HEK293 (cell line): ENCODE measurements around the gene ALDH16A1.

ENCODE experiments used
- CTCF ChIA-PET: fragments of 350-600 bp; formaldehyde crosslinking; extraction: SDS; loops from one replicate; lab custom pipeline; 2021; ENCODE audit warnings: antibody characterized with exemption; lab: Yijun Ruan, JAX
- POLR2A ChIA-PET: fragments of 300-600 bp; formaldehyde crosslinking; extraction: SDS; loops from one replicate; lab custom pipeline; 2020; ENCODE audit warnings: antibody characterized with exemption, inconsistent platforms; lab: Yijun Ruan, JAX
- H3K27ac ChIP-seq: fragments of 200-500 bp; sonication (Bioruptor generic); 2 replicates; pipeline ENCODE4 v1.5.1; 2014; ENCODE audit warnings: low read depth, low read length, control low read depth, inconsistent platforms; ENCODE audit errors: extremely low read depth
- H3K36me3 ChIP-seq, 2 experiments: fragments of 200-500 bp in 1 of 2; sonication (Bioruptor generic) in 1 of 2; 1 replicate in 1 of 2; 2 replicates in 1 of 2; pipeline ENCODE4 v1.5.1; 2014 to 2017; ENCODE audit warnings: inconsistent platforms in 2 of 2, low read length in 2 of 2; ENCODE audit not compliant: control insufficient read depth in 2 of 2, insufficient read depth in 1 of 2
- H3K4me1 ChIP-seq: fragments of 200-500 bp; sonication (Bioruptor generic); 2 replicates; pipeline ENCODE4 v1.5.1; 2014; ENCODE audit warnings: mild to moderate bottlenecking, low read length, inconsistent platforms; ENCODE audit not compliant: control insufficient read depth, insufficient read depth
- H3K4me3 ChIP-seq: 2 replicates; pipeline ENCODE4 v1.5.1; 2011; ENCODE audit warnings: low read depth, mild to moderate bottlenecking, control low read depth, low read length, moderate library complexity
- H3K9me3 ChIP-seq: fragments of 200-500 bp; sonication (Bioruptor generic); 2 replicates; pipeline ENCODE4 v1.5.1; 2014; ENCODE audit warnings: low read depth, low read length, inconsistent platforms; ENCODE audit not compliant: control insufficient read depth, insufficient read depth
- HOXC10 ChIP-seq: sonication (generic); formaldehyde crosslinking; IDR thresholded peaks from 2 replicates; pipeline ENCODE4 v1.8.1; 2023; ENCODE audit warnings: mild to moderate bottlenecking, missing genetic modification reagents
- OVOL3 ChIP-seq: fragments of 450-650 bp; formaldehyde crosslinking; IDR thresholded peaks from 2 replicates; pipeline ENCODE4 v1.5.1; 2016; ENCODE audit warnings: missing biosample characterization, missing genetic modification characterization
- SCRT1 ChIP-seq: fragments of 450-650 bp; formaldehyde crosslinking; IDR thresholded peaks from 2 replicates; pipeline ENCODE4 v1.5.1; 2016; ENCODE audit warnings: missing biosample characterization, missing genetic modification characterization, borderline replicate concordance
- TRIM28 ChIP-seq: IDR thresholded peaks from 2 replicates; pipeline ENCODE4 v1.6.1; 2011; ENCODE audit warnings: low read length, control low read depth, borderline replicate concordance
- ZFHX2 ChIP-seq: fragments of 450-650 bp; formaldehyde crosslinking; conservative IDR thresholded peaks from 2 replicates; pipeline ENCODE4 v1.5.1; 2016; ENCODE audit warnings: missing biosample characterization, missing genetic modification characterization
- ZFP69B ChIP-seq: fragments of 450-650 bp; formaldehyde crosslinking; IDR thresholded peaks from 2 replicates; pipeline ENCODE4 v1.5.1; 2016; ENCODE audit warnings: missing biosample characterization, missing genetic modification characterization
- ZNF121 ChIP-seq: fragments of 450-650 bp; formaldehyde crosslinking; IDR thresholded peaks from 2 replicates; pipeline ENCODE4 v1.5.1; 2016; ENCODE audit warnings: missing biosample characterization, missing genetic modification characterization
- ZNF184 ChIP-seq: fragments of 450-650 bp; IDR thresholded peaks from 2 replicates; pipeline ENCODE4 v1.5.1; 2018; ENCODE audit warnings: missing biosample characterization, mild to moderate bottlenecking, missing genetic modification characterization
- ZNF214 ChIP-seq: fragments of 450-650 bp; formaldehyde crosslinking; IDR thresholded peaks from 2 replicates; pipeline ENCODE4 v1.5.1; 2017; ENCODE audit warnings: missing biosample characterization, mild to moderate bottlenecking, missing genetic modification characterization, borderline replicate concordance
- ZNF341 ChIP-seq: fragments of 450-650 bp; formaldehyde crosslinking; IDR thresholded peaks from 2 replicates; pipeline ENCODE4; 2016; ENCODE audit warnings: low read depth, missing biosample characterization, missing genetic modification characterization
- ZNF354C ChIP-seq: fragments of 450-650 bp; formaldehyde crosslinking; IDR thresholded peaks from 2 replicates; pipeline ENCODE4 v1.5.1; 2016; ENCODE audit warnings: missing biosample characterization, missing genetic modification characterization, low read depth, borderline replicate concordance
- ZNF488 ChIP-seq: fragments of 450-650 bp; formaldehyde crosslinking; IDR thresholded peaks from 2 replicates; pipeline ENCODE4 v1.5.1; 2016; ENCODE audit warnings: missing biosample characterization, missing genetic modification characterization
- ZNF501 ChIP-seq: fragments of 450-650 bp; formaldehyde crosslinking; IDR thresholded peaks from 2 replicates; pipeline ENCODE4 v1.5.1; 2016; ENCODE audit warnings: missing biosample characterization, missing genetic modification characterization
- ZNF529 ChIP-seq: fragments of 450-650 bp; formaldehyde crosslinking; IDR thresholded peaks from 2 replicates; pipeline ENCODE4 v1.5.1; 2017; ENCODE audit warnings: missing genetic modification characterization, missing biosample characterization; ENCODE audit not compliant: insufficient replicate concordance
- ZNF548 ChIP-seq: fragments of 450-650 bp; formaldehyde crosslinking; IDR thresholded peaks from 2 replicates; pipeline ENCODE4 v1.5.1; 2016; ENCODE audit warnings: missing biosample characterization, missing genetic modification characterization
- ZNF561 ChIP-seq: fragments of 450-650 bp; IDR thresholded peaks from 2 replicates; pipeline ENCODE4 v1.5.1; 2018; ENCODE audit warnings: missing biosample characterization, missing genetic modification characterization, borderline replicate concordance
- ZNF629 ChIP-seq: fragments of 450-650 bp; formaldehyde crosslinking; IDR thresholded peaks from 2 replicates; pipeline ENCODE4 v1.5.1; 2017; ENCODE audit warnings: missing biosample characterization, missing genetic modification characterization
- ZNF654 ChIP-seq: fragments of 450-650 bp; formaldehyde crosslinking; IDR thresholded peaks from 2 replicates; pipeline ENCODE4 v1.5.1; 2016; ENCODE audit warnings: low read depth, missing biosample characterization, missing genetic modification characterization
- ZNF660 ChIP-seq: fragments of 450-650 bp; IDR thresholded peaks from 2 replicates; pipeline ENCODE4 v1.5.1; 2018; ENCODE audit warnings: missing biosample characterization, mild to moderate bottlenecking, missing genetic modification characterization
- ZNF701 ChIP-seq: fragments of 450-650 bp; formaldehyde crosslinking; IDR thresholded peaks from 2 replicates; pipeline ENCODE4 v1.5.1; 2016; ENCODE audit warnings: missing biosample characterization, missing genetic modification characterization
- ZNF768 ChIP-seq: fragments of 450-650 bp; formaldehyde crosslinking; IDR thresholded peaks from 2 replicates; pipeline ENCODE4 v1.5.1; 2018; ENCODE audit warnings: missing biosample characterization, mild to moderate bottlenecking, missing genetic modification characterization
- ZSCAN18 ChIP-seq: fragments of 450-650 bp; formaldehyde crosslinking; IDR thresholded peaks from 2 replicates; pipeline ENCODE4 v1.5.1; 2016; ENCODE audit warnings: missing biosample characterization, missing genetic modification characterization
- ZSCAN5A ChIP-seq: fragments of 450-650 bp; formaldehyde crosslinking; IDR thresholded peaks from 2 replicates; pipeline ENCODE4 v1.5.1; 2016; ENCODE audit warnings: missing biosample characterization, missing genetic modification characterization
- TF ChIP-seq, protein P1 (sequence below): fragments of 450-650 bp; formaldehyde crosslinking; IDR thresholded peaks from 2 replicates; pipeline ENCODE4 v1.5.1; 2016; ENCODE audit warnings: missing biosample characterization, missing genetic modification characterization
- TF ChIP-seq, protein P2 (sequence below): fragments of 450-650 bp; formaldehyde crosslinking; IDR thresholded peaks from 2 replicates; pipeline ENCODE4 v1.5.1; 2016; ENCODE audit warnings: missing biosample characterization, missing genetic modification characterization
- TF ChIP-seq, protein P3 (sequence below): fragments of 450-650 bp; formaldehyde crosslinking; IDR thresholded peaks from 2 replicates; pipeline ENCODE4 v1.5.1; 2016; ENCODE audit warnings: missing biosample characterization, missing genetic modification characterization
- TF ChIP-seq, protein P4 (sequence below): fragments of 450-650 bp; formaldehyde crosslinking; IDR thresholded peaks from 2 replicates; pipeline ENCODE4 v1.5.1; 2016; ENCODE audit warnings: missing biosample characterization, missing genetic modification characterization

The ALDH16A1 gene

DNA sequence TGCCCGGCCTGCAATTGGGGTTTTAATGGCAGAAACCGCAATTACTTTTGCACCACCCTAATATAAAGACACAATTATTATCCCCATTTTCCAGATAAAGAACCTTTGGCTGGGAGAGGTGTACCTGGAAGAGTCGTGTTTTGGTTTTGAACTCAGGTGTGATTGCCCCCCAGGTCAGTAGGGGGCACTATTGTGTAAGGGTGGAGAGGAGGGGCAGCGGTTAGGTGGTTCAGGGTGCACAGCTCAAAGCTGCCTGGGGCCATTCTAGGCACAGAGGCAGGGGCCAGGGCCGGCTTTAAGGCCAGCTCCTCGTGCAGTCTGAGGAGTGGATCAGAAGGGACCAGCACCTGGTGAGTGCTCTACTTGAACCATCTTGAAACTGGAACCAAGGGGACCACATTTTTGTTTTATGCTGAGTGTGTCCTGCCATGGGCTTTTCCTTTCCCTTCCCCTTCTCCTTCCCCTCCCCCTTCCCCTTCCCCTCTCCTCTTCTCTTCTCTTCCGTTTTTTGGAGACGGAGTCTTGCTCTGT is 53.6 kb downstream of the ALDH16A1 start:
- POLR2A ChIA-PET, result interaction anchor here (0.6 to 1.1 kb wide), 4 partner anchors 11 to 260 kb away, joined by 3 to 9 read pairs (median 4); partner anchors contain the start of genes AP2A1 and RPS11
- Histone ChIP-seq H3K9me3 (no peaks in the 10 kb centered on the region), H3K4me1 (no peaks in the 10 kb centered on the region; the same call in 1 of the 2 replicates), H3K36me3 (no peaks in the 10 kb centered on the region), H3K27ac (no peak overlapping the region), H3K4me3 (no peak overlapping the region)
- CTCF ChIA-PET, result interaction anchor here (0.6 to 10.8 kb wide), 19 partner anchors 9 to 692 kb away, joined by 3 to 299 read pairs (median 5); no protein-coding TSS in a partner anchor
- peak; percentile 92 for TF ChIP-seq ZNF654 (tag by site-specific recombination)
- TF ChIP-seq SCRT1 (tag by site-specific recombination), result no peak
- no peak for TF ChIP-seq TRIM28
- TF ChIP-seq, protein P1, sequence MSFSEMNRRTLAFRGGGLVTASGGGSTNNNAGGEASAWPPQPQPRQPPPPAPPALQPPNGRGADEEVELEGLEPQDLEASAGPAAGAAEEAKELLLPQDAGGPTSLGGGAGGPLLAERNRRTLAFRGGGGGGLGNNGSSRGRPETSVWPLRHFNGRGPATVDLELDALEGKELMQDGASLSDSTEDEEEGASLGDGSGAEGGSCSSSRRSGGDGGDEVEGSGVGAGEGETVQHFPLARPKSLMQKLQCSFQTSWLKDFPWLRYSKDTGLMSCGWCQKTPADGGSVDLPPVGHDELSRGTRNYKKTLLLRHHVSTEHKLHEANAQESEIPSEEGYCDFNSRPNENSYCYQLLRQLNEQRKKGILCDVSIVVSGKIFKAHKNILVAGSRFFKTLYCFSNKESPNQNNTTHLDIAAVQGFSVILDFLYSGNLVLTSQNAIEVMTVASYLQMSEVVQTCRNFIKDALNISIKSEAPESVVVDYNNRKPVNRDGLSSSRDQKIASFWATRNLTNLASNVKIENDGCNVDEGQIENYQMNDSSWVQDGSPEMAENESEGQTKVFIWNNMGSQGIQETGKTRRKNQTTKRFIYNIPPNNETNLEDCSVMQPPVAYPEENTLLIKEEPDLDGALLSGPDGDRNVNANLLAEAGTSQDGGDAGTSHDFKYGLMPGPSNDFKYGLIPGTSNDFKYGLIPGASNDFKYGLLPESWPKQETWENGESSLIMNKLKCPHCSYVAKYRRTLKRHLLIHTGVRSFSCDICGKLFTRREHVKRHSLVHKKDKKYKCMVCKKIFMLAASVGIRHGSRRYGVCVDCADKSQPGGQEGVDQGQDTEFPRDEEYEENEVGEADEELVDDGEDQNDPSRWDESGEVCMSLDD (tag by site-specific recombination), result 0 out of 2 replicates have a peak, but pooled peaks have one; percentile 23
- TF ChIP-seq ZNF501 (tag by site-specific recombination), result no peak
- no peak for TF ChIP-seq ZNF121 (tag by site-specific recombination)
- TF ChIP-seq ZNF701 (tag by site-specific recombination), result no peak
- no peak for TF ChIP-seq ZNF488 (tag by site-specific recombination)
- TF ChIP-seq ZFHX2 (tag by site-specific recombination), result no peak
- no peak for TF ChIP-seq ZNF341 (tag by site-specific recombination)
- no peak for TF ChIP-seq HOXC10 (CRISPR knock-in tag)
- no peak for TF ChIP-seq ZSCAN18 (tag by site-specific recombination)
- no peak for TF ChIP-seq OVOL3 (tag by site-specific recombination)
- TF ChIP-seq ZNF354C, result no peak
- no peak for TF ChIP-seq ZNF529 (tag by site-specific recombination)
- no peak for TF ChIP-seq ZNF768 (tag by site-specific recombination)
- no peak for TF ChIP-seq ZSCAN5A (tag by site-specific recombination)
- 0 out of 2 replicates have a peak, but pooled peaks have one; percentile 16 for TF ChIP-seq ZNF629 (tag by site-specific recombination)
- TF ChIP-seq ZFP69B (tag by site-specific recombination), result 0 out of 2 replicates have a peak, but pooled peaks have one; percentile 19
- TF ChIP-seq ZNF184 (tag by site-specific recombination), result no peak
- no peak for TF ChIP-seq ZNF548
- TF ChIP-seq ZNF561 (tag by site-specific recombination), result peak; percentile 53
- no peak for TF ChIP-seq ZNF214 (tag by site-specific recombination)
- TF ChIP-seq, protein P2, sequence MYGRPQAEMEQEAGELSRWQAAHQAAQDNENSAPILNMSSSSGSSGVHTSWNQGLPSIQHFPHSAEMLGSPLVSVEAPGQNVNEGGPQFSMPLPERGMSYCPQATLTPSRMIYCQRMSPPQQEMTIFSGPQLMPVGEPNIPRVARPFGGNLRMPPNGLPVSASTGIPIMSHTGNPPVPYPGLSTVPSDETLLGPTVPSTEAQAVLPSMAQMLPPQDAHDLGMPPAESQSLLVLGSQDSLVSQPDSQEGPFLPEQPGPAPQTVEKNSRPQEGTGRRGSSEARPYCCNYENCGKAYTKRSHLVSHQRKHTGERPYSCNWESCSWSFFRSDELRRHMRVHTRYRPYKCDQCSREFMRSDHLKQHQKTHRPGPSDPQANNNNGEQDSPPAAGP (tag by site-specific recombination), result no peak
- TF ChIP-seq, protein P3, sequence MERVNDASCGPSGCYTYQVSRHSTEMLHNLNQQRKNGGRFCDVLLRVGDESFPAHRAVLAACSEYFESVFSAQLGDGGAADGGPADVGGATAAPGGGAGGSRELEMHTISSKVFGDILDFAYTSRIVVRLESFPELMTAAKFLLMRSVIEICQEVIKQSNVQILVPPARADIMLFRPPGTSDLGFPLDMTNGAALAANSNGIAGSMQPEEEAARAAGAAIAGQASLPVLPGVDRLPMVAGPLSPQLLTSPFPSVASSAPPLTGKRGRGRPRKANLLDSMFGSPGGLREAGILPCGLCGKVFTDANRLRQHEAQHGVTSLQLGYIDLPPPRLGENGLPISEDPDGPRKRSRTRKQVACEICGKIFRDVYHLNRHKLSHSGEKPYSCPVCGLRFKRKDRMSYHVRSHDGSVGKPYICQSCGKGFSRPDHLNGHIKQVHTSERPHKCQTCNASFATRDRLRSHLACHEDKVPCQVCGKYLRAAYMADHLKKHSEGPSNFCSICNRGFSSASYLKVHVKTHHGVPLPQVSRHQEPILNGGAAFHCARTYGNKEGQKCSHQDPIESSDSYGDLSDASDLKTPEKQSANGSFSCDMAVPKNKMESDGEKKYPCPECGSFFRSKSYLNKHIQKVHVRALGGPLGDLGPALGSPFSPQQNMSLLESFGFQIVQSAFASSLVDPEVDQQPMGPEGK (tag by site-specific recombination), result peak; percentile 36; the same call in 1 of the 2 replicates
- TF ChIP-seq, protein P4, sequence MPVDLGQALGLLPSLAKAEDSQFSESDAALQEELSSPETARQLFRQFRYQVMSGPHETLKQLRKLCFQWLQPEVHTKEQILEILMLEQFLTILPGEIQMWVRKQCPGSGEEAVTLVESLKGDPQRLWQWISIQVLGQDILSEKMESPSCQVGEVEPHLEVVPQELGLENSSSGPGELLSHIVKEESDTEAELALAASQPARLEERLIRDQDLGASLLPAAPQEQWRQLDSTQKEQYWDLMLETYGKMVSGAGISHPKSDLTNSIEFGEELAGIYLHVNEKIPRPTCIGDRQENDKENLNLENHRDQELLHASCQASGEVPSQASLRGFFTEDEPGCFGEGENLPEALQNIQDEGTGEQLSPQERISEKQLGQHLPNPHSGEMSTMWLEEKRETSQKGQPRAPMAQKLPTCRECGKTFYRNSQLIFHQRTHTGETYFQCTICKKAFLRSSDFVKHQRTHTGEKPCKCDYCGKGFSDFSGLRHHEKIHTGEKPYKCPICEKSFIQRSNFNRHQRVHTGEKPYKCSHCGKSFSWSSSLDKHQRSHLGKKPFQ, result no peak
- peak; percentile 40; the same call in 1 of the 2 replicates for TF ChIP-seq ZNF660 (tag by site-specific recombination)
